NCI-H2107 treated with DMSO at 0.1 percent for 48 hours (cell line): ENCODE results near the gene PDE10A.
"Not testable (repeated sequence)": the region's sequence is repeated elsewhere in the genome, so short reads cannot be mapped to it uniquely, and the experiment has no call there.

Experiments used
- DNase-seq: peaks from one replicate; lab custom pipeline; 2025; ENCODE audit not compliant: unreplicated experiment; lab: John Stamatoyannopoulos, UW

PDE10A gene

GRCh38 chr6:165558097-165558496 is 104.9 kb downstream of the PDE10A start:
- not testable (repeated sequence) for DNase-seq

- DNase-seq, result no peak
Observed at GRCh38 chr6:165557674-165558073, 105.4 kb downstream of the PDE10A start.

GRCh38 chr6:165556116-165556843 is 106.8 kb downstream of the PDE10A start:
- DNase-seq, result no peak

GRCh38 chr6:165554644-165555043 is 108.4 kb downstream of the PDE10A start:
- not testable (repeated sequence) for DNase-seq

- no peak for DNase-seq
Observed at GRCh38 chr6:165552248-165552736, 110.7 kb downstream of the PDE10A start.

GRCh38 chr6:165551828-165552227 is 111.2 kb downstream of the PDE10A start:
- no peak for DNase-seq

GRCh38 chr6:165548450-165548849 is 114.6 kb downstream of the PDE10A start:
- DNase-seq, result no peak

GRCh38 chr6:165545806-165546205 is 117.2 kb downstream of the PDE10A start:
- DNase-seq, result no peak

- no peak for DNase-seq
Observed at GRCh38 chr6:165543781-165544180, 119.3 kb downstream of the PDE10A start.

- DNase-seq, result no peak
Observed at GRCh38 chr6:165536911-165537310, 126.1 kb downstream of the PDE10A start.

- no peak for DNase-seq
Observed at GRCh38 chr6:165519316-165519715, 143.7 kb downstream of the PDE10A start.

- no peak for DNase-seq
Observed at GRCh38 chr6:165515963-165516624, 146.9 kb downstream of the PDE10A start.

- no peak for DNase-seq
Observed at GRCh38 chr6:165514621-165515020, 148.4 kb downstream of the PDE10A start.

- DNase-seq, result no peak
Observed at GRCh38 chr6:165511807-165512206, 151.2 kb downstream of the PDE10A start.

GRCh38 chr6:165508321-165508869 is 154.6 kb downstream of the PDE10A start:
- no peak for DNase-seq

GRCh38 chr6:165506657-165507056 is 156.4 kb downstream of the PDE10A start:
- no peak for DNase-seq

- DNase-seq, result not testable (repeated sequence)
Observed at GRCh38 chr6:165500214-165500907, 162.7 kb downstream of the PDE10A start.

GRCh38 chr6:165497472-165497871 is 165.6 kb downstream of the PDE10A start:
- DNase-seq, result no peak

- DNase-seq, result no peak
Observed at GRCh38 chr6:165488624-165489295, 174.3 kb downstream of the PDE10A start.

- no peak for DNase-seq
Observed at GRCh38 chr6:165487950-165488349, 175.1 kb downstream of the PDE10A start.

GRCh38 chr6:165487347-165487746 is 175.7 kb downstream of the PDE10A start:
- no peak for DNase-seq
